ENCODE data around the gene MYCN.
"Not testable (repeated sequence)": the region's sequence is repeated elsewhere in the genome, so short reads cannot be mapped to it uniquely, and the experiment has no call there.

Gene MYCN

DNA sequence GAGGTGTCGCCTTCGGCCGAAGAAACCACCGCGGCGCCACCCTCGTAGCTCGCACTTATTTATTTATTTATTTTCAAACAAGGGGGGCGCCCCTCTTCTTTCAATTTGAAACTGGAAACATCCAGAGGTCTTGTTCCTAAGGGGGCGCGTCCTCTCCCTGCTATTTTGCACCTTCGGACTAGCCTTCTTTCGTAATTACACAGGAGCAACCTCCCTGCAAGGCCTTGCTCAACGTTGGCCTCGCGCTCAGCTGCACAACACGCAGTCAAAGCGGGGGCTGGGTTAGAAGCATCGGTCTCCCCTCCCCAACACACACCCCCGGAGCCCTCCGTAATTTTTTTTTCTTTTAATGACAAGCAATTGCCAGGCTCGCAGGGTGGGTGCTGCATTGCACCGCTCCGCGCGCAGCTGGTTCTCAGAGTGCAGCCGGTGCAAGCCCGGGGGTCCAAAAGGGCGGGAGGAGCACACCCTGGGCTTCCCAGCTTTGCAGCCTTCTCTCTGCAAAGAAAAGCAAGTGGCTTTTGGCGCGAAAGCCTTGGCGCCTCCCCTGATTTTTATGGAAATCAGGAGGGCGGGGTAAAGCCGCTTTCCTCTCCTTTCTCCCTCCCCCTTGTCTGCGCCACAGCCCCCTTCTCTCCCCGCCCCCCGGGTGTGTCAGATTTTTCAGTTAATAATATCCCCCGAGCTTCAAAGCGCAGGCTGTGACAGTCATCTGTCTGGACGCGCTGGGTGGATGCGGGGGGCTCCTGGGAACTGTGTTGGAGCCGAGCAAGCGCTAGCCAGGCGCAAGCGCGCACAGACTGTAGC is at the start of gene MYCN:
TSS of gene MYCN (plus strand) at position 697 of the 807 bp plus-strand sequence. CDS start 1,515 bp downstream, outside the sequence.
- peak in 1 of 2 donors; percentile 48 for DNase-seq (ENCODE audit: low read depth in 2 of 2)

DNA sequence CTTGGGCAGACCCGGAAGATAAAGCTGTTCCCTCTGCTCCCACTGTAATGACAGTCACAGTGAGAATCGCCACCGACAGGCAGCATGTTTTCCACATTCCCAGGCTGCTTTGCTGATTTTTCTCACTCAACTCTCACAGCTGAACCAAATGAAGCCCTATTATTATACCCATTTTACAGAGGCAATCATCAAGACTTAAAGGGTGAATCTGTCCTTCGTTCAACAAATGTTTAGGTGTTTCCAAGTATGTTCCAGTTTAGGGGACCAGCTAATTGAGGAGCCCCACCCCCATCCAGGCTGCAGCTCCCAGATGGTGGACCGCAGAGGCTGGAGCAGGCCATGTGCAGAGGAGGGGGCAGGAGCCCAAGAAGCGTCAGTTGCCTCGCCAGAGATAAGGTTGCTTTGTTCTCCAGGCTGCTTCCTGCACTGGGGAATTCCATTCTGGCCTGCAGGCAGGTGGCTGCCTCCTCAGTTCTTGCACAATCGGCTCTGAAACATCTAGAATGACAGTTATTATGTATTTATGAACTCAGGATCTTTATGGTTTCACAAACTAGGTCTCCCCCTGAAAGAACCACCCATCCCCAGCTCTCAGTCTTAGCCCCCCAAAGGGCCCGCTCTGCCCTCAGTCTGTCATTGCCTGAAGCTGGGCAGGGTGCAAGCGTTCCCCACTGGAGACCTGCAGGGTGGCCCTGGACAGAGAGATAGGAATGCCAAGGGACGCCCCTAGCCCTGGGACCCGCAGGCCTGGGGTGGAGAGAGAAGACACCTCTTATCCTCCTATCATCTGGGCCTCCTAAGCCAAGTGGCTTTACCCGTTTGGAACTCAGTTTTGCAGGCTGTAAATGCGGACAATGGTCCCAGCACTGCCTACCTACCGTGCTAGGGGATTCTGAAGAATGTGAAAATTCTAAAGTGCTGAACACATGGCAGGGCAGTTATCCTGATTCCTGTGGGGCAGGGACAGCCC is 49.1 kb upstream of the MYCN start:
- no peak for DNase-seq (ENCODE audit: low read depth in 2 of 2)

DNA sequence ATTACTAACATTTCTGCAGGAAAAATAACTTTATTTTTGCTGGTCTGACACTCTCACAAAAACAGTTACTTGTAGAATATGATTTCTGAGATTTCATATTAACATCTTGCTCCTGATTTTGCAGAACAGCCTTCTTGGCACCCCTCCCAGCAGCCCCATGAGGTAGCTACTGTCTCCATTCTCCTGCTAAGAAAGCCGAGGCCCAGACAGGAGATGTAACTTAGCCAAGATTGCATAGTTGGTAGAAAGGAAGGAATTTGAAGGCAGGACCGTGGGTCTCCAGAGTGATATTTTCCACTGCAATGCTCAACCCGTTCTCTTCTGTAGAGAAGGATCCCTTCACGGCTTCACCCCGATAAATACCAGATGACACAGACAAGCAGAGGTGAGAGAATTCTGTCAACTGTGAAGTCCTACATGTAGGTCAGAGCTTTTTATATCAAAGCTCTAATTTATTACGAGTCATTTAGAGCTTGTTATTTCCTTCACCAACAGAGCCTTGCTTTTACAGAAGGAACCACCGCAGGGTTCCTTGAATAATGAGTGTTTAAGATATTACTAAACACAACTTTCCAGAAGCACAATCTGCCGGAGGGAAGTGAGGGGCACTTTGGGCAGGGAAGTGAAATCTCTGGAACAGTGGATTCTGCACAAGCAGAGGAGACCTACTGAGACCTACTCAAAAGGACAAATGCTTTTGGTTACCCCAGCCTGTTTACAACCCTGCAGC is 48.0 kb upstream of the MYCN start:
- no peak for DNase-seq (ENCODE audit: low read depth in 2 of 2)

DNA sequence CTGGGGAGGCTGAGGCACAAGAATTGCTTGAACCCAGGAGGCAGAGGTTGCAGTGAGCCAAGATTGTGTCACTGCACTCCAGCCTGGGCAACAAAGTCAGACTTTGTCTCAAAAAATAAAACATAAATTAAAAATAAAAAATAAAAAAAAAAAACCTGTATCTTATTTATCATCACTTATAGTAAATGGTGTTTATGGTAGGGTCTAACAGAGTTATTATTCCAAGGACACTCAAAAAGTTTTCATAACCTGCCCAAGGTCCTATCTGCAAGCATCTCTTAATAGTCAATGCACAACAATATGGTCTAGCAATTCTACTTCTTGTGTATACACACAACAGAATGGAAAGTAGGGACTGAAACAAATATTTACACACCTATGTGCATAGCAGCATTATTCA is 47.3 kb upstream of the MYCN start:
- DNase-seq (ENCODE audit: low read depth in 2 of 2), result no peak

DNA sequence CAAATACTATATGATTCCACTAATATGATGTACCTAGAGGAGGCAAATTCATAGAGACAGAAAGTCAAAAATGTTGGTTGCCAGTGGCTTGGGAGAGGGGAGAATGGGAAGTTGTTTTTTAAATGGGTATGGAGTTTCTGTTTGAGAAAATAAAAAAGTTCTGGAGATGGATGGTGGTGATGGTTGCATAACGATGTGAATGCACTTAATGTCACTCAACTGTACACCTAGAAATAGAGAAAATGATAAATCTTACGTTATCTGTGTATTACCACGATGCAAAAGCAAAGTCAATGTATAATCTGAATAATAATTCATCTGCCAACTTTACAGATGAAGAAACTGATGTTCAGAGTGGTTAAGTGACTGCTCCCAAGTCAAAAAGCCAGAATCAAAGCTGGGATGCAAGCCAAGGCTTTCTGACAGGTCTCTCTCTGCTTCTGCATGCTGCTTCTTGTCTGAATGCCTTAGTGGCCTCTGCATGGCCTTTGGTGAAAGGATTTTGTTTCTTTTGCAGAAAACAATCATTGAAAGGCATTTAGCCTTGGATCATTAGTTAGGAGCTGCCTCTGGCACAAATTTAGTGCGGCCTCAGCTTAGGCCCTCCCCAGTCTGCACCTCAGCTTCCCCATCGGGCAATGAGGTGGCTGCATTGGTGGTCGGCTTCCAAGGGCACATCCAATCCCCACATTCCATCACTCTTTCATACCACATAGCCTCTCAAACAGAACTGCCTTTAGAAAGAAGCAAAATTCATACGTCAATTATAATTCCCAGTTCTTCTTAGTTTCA is 46.5 kb upstream of the MYCN start:
- DNase-seq (ENCODE audit: low read depth in 2 of 2), result no peak

DNA sequence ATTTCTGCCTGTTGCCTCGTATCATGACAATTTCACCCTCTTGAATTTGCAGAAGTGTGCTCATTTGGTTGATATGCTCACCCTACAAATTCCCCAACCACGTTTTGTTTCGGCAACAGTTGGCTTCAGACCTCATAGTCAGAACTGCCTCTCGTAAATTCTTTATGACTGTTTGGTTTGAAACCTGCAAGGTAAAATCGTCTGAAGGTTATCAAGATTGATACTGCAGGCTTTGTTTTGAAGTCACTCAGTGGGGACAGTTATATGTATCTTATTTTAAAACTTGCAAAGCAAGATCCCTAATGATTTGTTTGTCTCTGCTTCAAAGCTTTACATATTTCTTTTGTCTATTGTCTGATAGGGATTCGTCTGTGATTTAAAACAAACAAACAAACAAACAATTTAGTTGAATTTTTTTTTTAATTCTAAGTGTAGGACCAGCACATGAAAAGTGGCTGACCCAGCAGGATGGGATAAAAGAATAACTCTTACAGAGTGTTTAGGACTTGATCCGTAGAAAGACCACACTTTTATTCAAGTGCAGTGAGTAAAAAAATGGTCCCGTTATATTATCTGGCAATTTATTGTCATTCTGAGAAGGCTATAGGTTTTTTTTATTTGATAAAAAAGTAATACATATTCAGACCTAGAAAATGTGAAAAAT is 45.7 kb upstream of the MYCN start:
- DNase-seq (ENCODE audit: low read depth in 2 of 2), result no peak

DNA sequence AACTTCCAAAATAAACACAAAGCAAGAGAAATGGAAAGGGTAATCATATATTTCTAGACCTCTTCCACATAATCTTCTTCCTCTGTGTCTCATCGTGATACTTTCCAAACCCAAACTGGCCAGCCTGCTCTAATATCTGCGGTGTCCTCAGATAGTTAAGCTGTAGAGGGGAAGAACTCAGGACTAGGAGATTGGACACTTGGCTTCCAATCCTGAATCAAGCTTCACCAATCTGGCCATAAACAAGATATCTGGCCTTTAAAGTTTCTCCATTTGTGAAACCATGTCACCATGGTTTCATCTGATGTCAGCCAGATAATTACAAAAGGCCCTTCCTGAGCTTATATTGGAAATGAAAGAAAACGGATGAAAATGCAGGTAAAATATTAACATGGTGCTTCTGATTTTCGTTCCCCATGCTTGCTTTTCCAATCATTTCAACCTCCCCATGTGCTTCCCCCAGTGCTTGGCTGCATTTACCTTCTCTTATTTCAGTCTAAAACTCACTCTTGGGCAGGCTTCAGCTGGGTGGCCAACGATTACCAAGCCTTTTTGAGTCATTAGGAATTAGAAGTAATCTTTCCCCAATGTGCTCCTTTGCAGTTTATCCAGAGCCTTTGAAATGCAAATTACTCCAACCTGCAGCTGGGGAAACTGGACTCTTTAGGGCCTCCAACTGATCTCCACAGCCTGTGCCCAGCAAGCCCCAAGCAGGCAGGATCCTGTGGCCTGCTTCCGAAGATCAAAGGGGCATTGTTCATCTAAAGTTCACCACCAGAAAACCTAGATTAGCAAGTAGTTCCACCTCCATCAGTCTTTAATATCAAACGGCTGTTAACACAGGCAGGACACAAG is 44.5 kb upstream of the MYCN start:
- no peak for DNase-seq (ENCODE audit: low read depth in 2 of 2)

DNA sequence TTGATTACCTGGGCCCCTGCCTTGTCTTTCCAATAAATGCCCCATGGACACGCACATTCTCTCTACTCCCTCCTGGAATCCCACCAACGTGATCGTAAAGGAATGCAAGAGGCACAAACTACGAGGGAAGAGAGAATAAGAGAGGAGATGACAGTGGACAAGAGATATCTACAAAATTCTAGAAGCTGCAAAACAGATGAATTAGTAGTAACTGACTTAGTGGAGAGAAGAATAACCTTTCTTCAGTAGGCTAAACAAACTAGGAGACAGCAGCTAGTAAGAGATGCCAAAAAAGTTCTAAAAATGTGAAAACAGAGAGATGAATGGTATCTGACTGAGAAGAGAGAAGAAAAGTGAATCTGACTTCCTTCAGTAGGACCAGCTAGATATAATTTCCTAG is 43.5 kb upstream of the MYCN start:
- DNase-seq (ENCODE audit: low read depth in 2 of 2), result no peak

DNA sequence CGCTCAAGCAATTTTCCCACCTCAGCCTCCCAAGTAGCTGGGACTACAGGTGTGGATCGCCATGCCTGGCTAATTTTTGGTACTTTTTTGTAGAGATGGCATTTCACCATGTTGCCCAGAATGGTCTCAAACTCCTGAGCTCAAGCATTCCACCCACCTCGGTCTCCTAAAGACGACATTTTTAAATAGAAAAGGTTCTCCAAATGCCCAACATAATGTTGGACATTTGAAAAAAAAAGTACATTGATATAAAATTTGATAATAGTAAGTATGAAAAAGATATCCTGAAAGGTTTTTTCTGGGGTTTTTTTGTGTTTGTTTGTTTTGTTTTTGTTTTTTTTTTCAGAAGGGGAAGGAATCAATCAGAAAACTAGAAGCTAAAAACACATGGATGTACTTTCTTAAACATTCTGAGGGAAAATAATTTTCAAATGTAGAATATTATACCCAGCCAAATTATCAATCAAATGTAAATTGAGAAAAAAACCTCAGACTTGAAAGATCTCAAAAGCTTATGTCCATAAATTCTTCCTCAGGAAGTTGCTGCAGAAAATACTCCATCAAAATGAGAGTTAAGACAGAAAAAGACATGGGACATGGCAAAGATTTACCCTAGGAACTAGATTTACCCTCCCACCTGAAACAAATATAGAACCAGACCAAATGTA is 42.8 kb upstream of the MYCN start:
- DNase-seq (ENCODE audit: low read depth in 2 of 2), result no peak

DNA sequence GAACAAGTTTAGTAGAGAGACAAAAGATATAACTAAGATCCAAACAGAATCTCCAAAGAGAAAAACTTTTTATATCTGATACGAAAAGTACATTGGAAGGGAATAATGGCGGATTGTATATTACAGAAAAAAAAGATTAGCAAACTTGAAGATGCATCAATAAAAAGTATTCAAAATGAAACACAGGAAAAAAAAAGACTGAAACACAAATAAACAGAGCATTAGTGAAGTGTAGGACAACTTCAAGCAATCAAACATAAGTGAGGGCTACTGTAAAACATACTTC is 41.1 kb upstream of the MYCN start:
- DNase-seq (ENCODE audit: low read depth in 2 of 2), result no peak

DNA sequence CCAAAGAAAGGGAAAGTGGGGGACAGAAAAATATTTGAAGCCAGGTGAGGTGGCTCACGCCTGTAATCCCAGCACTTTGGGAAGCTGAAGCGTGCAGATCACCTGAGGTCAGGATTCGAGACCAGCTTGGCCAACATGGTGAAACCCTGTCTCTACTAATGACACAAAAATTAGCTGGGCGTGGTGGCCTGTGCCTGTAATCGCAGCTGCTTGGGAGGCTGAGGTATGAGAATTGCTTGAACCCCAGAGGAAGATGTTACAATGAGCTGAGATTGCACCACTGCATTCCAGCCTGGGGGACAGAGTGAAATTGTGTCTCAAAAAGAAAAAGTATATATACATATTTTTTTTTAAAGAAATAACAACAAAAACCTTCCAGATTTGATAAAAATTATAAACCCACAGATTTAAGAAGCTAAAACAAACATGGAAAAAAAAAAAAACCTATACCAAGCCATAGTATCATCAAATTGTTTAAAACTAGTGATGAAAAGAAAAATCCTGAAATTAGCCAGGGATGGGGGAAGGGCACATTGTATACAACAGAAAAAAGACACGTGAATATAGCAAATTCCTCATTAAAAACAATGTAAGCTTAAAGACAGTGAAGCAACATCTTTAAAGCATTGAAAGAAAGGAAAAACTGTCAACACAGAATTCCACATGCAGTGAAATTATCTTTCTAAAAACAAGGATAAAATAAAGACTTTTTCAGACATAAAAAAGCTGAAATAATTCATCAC is 40.4 kb upstream of the MYCN start:
- DNase-seq (ENCODE audit: low read depth in 2 of 2), result no peak

DNA sequence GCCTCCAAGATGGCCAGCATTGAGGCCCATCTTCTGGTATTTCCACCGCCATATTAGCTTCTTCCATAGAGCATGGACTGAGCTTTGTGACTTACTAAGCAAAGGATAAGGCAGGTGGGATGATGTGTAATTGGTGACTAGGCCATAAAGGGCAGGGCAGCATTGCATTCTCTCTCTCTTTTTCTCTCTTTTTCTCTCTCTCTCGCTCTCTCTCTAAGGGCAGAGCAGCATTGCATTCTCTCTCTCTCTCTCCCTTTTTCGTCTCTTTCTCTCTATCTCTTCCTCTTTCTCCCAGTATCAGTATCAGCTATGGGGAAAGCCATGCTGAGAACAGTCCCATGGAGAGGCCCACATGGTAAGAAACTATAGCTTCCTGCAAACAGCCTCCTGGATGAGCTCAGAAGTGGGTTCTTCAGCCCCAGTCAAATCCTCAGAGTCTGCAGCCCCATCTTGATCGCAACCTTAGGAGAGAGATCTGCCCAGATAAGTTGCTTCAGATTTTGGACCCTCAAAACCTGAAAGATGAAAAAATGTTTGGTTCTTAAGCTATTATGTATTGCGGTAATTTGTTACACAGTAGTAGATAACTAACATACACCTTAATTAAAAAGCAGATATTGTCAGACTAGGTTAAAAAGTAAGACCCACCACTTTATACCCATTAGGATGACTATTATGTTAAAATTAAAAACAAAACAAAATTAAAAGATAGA is 39.1 kb upstream of the MYCN start:
- DNase-seq (ENCODE audit: low read depth in 2 of 2), result no peak

DNA sequence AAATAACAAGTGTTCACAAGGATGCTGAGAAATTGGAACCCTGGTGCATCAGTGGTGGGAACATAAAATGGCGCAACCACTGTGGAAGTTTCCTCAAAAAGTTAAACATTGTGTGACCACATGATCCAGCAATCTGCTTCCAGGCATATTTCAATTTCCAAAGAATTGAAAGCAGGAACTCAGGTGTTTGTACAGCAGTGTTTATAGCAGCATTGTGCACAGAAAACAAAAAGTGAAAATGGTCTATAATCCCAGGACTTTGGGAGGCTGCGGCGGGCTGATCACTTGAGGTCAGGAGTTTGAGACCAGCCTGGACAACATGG is 38.6 kb upstream of the MYCN start:
- DNase-seq (ENCODE audit: low read depth in 2 of 2), result no peak

DNA sequence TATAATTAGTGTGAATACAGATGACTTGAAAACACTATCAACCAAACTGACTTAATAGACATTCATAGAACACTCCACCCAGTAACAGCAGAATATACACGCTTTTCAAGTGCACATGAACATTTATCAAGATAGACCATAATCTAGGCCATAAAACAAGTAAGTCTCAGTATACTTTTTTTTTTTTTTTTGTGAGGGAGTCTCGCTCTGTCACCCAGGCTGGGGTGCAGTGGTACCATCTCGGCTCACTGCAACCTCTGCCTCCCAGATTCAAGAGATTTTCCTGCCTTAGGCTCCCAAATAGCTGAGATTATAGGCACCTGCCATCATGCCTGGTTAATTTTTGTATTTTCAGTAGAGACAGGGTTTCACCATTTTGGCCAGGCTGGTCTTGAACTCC is 36.4 kb upstream of the MYCN start:
- DNase-seq (ENCODE audit: low read depth in 2 of 2), result not testable (repeated sequence)

DNA sequence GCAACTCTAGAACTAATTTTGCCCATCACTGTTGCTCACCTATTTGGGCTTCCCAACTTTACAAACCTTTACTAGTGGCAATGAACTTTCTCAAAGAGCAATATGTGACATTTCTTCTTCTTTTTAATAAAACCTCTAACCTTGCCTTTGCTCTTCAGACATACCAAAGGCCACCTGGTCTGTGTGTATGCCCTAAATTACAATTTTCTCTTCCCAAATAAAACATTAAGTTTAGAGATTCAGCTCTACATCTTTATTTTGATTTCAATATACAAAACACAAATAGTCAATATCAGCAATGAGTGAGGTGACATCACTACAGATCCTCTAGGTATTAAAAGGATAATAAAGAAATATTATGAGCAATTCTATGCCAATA is 35.1 kb upstream of the MYCN start:
- no peak for DNase-seq (ENCODE audit: low read depth in 2 of 2)

DNA sequence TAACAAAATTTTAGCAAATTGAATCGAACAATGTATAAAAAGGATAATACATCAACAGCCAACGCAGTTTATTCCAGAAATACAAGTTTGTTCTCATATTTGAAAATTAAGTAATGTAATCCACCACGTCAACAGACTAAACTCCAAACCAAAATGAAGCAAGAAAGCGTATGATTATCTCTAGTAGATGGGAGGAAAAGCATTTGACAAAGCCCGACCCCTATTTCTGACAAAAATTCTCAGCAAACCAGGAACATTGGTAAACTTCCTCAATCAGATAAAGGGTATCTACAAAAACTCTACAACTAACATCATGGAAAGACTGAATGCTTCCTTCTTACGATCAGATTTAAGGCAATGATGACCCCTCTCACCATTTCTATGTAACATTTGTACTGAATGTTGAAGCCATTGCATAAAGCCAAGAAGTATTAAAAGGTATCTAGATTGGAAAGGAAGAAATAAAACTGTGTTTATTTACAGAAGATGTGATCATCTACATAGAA is 34.3 kb upstream of the MYCN start:
- no peak for DNase-seq (ENCODE audit: low read depth in 2 of 2)

DNA sequence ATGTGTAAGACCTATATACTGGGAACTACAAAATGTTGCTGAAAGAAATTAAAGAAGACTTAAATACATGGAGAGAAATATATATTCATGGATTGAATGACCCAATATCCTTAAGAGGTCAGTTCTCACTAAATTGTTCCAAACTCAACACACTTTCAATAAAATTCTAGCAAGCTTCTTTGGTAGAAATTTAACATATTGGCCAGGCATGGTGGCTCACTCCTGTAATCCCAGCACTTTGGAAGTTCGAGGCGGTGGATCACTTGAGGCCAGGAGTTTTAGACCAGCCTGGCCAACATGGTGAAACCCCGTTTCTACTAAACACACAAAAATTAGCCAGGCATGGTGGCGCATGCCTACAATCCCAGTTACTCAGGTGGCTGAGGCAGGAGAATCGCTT is 33.6 kb upstream of the MYCN start:
- DNase-seq (ENCODE audit: low read depth in 2 of 2), result no peak

Measured in stimulated activated CD4-positive, alpha-beta T cell treated with anti-CD3 and anti-CD28 coated beads, Interleukin-1b, Interleukin-23, amount 100 ng/mL, for 4 hours (primary cell).